Erythroblast (primary cell): ENCODE measurements around the gene GOLGA2.

ENCODE experiments used
- GATA1 ChIP-seq: IDR thresholded peaks from 2 replicates; pipeline ENCODE4 v1.6.1; 2011; ENCODE audit warnings: low read depth, mild to moderate bottlenecking, control low read depth, low read length, moderate library complexity
- POLR2A ChIP-seq: IDR thresholded peaks from 2 replicates; pipeline ENCODE4 v1.6.1; 2011; ENCODE audit warnings: mild to moderate bottlenecking, low read length

- TF ChIP-seq POLR2A (no peak), GATA1 (no peak)
Observed at GRCh38 chr9:128206484-128206883, 69.3 kb downstream of the GOLGA2 start.
